HG03135 (cell line): ENCODE results near the gene LENG8.

Experiments used
- ATAC-seq: cut with Tn5 transposase; IDR thresholded peaks from one replicate; pipeline ENCODE4 v1.9.1; 2021; ENCODE audit warnings: mild to moderate bottlenecking, moderate library complexity; ENCODE audit not compliant: unreplicated experiment

LENG8 gene

GRCh38 chr19:54448774-54449700 is at the start of gene LENG8:
LENG8 (plus strand) TSS chr19:54449199; CDS start chr19:54451345, 2,146 bp downstream.
- peak; percentile 89 for ATAC-seq

DNA sequence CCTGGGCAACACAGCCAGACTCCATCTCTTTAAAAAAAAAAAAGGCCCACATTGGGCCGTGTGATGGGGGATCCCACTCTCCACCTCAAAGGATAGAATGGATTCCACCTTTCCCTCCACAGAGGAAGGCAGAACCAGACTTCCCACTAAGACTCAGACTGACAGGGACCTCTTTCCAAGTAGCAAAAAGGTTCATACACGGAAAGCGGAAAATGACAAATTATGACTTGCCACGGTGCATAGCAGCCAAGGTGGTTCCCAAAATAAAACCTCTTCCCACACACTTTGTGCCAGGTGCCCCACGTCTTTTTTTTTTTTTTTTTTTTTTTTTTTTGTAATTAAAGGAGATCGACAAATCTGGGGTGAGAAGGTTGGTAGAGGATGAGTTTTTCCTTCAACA is 48.1 kb upstream of the LENG8 start:
- ATAC-seq: no peak

DNA sequence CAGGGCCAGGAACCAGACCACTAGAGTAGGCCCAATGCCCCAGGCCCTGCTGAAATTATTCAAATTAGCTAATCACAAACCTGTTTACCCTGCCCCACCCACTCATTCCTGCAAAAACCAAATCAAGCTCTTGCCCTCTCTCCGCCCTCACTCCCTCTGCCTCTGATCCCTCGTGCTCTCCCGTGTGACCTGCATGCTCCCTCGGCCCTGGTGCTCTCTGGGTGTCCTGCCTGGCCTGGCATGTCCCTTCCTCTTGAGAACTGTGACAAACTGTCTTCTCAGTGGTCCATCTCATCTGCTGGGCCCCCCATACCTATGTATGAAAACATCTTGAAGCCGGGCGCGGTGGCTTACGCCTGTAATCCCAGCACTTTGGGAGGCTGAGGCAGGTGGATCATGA is 45.9 kb upstream of the LENG8 start:
- ATAC-seq: no peak

DNA sequence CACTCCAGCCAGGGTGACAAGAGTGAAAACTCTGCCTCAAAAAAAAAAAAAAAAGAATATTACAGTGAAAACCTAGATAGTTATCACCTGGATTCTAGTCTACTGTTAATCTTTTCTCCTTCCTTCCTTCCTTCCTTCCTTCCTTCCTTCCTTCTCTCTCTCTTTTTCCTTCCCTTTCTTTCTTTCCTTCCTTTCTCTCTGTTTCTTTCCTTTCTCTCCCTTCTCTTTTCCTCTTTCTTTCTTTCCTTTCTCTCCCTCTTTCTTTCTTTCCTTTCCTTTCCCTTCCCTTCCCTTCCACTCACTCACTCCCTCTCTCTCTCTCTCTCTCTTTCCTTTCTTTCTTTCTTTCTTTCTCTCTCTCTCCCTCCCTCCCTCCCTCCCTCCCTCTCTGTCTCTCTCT is 43.4 kb upstream of the LENG8 start:
- no peak for ATAC-seq

DNA sequence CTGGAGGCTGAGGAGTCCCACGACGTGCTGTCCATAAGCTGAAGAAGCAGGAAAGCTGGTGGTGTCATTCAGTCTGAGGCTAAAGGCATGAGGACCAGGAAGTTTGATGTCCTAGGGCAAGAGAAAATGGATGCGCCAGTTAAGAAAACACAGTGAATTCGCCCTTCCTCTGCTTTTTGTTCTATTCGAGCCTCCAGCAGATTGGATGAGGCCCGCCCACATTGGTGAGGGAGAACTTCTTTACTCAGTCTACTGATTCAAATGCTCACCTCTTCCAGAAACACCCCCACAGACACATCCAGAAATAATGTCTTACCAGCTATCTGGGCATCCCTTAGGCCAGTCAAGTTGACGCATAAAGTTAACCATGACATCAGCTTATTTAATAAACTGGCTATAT is 41.2 kb upstream of the LENG8 start:
- ATAC-seq: no peak

- ATAC-seq: no peak
Measured at GRCh38 chr19:54408456-54409026, 40.5 kb upstream of the LENG8 start.

- ATAC-seq: no peak
Measured at GRCh38 chr19:54411033-54411432, 38.0 kb upstream of the LENG8 start.

DNA sequence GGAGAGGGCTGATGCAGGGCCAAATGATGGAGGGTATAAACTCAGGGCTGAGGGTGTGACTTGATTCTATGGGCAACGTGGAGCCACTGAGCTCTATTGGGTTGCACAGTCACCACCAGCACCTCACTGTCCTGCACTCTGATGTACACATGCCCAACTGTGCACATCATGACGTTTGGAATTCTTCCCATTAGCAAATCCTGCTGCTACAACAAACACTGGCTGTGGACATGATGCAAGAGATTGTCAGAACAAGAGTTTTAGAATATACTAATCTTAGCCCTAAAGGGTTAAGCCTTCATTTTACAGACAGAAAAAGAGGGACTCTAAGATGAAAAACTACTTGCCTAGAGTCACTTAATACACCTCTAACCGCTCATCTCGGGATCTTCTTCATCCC is 36.1 kb upstream of the LENG8 start:
- no peak for ATAC-seq

- no peak for ATAC-seq
Measured at GRCh38 chr19:54414156-54414555, 34.8 kb upstream of the LENG8 start.

- no peak for ATAC-seq
Measured at GRCh38 chr19:54415208-54415900, 33.6 kb upstream of the LENG8 start, which contains the start of gene TTYH1. TTYH1 (plus strand) TSS chr19:54415464; CDS start chr19:54415553, 89 bp downstream.

DNA sequence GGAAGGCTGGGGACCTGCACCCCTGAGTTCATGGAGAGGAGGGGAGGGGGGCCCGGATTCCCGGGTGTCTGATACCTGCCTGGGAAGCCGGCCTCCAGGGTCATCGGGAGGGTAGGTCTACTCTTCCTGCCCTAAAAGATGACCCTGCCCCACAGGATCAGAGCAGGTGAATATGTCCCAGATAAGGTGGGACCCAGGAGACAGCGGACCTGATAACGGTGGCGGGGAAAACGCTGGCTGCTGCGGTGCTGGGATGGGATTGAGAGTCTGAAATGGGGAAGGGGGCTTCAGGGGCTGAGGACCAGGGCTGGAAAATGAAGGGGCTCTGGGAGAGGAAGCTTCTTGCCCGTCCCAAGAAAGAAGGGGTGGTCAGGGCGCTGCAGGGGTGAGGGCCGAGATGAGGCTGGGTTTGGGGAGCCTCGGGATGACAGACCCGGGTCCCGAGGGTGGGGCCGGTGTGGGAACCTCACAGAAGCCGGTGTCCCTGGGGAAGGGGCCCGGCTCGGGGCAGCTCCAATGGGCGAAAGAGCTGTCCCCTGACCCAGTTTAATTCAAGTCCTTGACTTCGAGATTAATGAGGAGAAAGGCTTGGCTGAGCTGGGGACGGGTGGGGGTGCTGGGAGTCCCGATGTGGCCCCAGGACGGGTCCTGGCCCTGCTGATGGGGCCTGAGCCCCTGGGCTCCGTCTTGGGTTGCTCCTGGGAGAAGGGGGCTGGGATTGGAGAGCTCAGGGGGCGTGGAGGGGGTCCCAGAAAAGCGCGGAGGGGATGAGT is 32.9 kb upstream of the LENG8 start:
- no peak for ATAC-seq

DNA sequence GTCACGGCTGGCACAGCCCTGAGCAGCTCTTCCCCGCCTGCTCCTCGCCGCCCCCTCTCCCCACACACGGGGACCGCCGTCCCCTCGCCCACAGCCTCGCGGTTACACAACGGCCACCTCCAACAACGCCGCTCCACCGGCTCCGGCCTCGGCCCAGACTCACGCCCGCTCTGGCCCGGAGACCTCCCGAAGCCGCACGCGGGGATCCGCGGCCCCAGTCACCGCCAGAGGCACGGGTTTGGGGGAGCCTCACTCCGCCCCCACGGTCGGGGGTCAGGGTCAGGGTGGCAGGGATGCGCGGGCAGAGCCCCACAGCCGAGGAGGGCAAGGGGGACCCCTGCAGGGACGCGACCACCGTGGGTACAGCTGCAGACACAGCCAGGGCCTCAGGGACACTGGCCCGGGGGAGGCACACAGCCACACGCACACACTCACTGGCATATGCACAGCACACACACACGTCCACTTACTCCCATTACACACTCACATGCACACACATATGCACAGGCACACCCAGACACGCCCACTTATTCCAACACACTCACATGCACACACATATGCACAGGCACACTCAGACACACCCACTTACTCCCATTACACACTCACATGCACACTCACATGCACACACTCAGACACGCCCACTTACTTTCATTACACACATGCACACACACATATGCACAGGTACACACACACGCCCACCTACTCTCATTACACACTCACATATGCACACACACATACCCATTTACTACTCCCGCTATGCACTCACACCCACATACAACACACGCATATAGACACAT is 32.1 kb upstream of the LENG8 start:
- no peak for ATAC-seq

DNA sequence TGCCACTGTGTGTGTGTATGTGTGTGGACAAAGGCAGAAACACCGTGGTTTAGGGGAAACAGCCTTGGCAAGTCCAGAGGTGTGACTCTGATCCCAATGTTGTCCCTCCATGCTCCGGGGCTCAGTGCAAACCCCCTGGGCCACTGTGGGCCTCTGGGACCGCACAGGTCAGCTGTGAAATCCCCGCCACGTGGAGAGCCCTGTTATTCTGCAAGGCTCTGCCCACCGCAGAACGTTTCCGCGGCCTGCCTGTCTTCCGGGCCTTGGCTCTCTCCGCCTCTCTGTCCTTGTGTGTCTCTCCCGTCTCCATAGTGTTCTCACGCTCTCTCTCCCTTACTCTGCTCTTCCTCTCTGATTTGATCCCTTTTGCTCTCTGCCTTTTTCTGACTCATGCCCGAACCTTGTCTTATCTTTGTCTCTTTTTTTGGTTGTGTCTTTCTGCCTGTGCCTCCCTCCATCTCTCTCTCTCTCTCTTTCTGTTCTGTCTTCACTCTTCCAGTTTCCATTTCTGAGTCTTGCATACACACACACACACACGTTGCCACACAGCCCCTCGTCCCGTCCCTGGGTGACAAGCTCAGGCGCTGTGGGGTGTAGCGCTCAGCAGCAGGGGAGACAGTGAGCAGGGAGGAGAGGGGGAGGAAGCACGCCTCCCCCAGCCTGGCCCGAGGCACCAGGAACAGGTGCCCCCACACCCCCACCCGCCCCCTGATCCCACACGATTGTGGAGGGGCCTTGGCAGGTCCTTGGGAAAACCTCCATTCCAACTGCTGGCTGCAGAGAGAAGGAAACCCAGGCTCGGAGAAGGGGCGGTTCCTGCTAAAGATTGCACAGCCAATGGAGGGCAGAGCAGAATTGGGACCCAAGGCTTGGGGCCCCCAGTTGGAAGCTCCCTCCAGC is 30.7 kb upstream of the LENG8 start:
- no peak for ATAC-seq

GRCh38 chr19:54418930-54419800 is 29.8 kb upstream of the LENG8 start:
- ATAC-seq: no peak

DNA sequence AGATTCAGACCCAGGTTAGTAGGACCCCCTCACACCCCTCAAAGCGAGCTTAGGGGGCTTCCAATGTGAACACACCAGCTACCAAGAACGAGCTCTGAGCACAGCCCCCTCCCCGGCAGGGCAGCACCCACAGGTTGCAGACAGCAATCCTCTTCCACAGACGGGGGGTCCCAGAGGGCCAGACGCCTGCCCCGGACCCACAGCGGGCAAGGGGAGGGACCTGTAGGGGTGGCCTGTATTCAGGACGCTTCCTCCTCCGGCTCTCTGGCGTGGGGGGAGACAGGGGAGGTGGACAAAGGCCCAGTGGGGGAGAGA is 29.0 kb upstream of the LENG8 start:
- no peak for ATAC-seq

- ATAC-seq: no peak
Measured at GRCh38 chr19:54420383-54421168, 28.4 kb upstream of the LENG8 start.

GRCh38 chr19:54421169-54421516 is 27.9 kb upstream of the LENG8 start:
- ATAC-seq: no peak

DNA sequence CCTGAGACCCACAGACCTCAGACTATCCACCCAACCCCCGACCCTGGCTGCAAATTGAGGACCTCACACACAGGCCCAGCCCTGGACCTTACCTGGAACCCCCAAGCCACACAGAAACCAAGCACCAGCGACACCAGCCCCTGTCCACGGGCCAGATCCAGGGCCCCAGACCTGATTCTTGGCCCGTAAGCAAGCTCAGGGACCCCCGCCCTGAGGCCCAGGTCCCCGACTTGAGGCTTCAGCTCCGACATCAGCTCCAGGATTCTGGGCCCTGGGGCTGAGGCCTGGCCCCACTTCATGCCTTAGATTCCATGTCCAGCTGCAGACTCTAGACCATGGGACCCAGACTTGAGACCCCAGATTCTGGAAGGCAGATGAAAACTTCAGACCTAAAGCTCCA is 27.5 kb upstream of the LENG8 start:
- ATAC-seq: no peak
